Measurements from ENCODE around the gene CNTLN.

DNA sequence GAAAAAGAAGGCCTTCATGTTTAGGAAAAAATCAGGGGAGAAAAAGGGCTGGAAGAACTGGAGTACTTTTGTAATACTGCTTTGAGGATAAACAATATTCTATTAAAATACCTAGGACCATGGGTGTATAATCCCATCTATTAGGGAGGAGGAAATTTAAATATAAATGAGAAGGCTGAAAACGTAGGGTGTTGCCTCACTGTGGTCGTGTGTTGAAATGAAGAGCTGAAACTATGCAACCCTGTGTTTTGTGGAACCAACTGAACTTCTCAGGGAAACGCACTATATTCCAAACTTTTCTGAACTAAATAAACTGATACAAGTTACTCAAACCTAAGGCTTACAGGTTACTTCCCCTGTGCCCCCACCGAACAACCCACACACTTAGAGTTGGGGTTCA, 4.5 kb upstream of the CNTLN start:
- TF ChIP-seq, protein P1, sequence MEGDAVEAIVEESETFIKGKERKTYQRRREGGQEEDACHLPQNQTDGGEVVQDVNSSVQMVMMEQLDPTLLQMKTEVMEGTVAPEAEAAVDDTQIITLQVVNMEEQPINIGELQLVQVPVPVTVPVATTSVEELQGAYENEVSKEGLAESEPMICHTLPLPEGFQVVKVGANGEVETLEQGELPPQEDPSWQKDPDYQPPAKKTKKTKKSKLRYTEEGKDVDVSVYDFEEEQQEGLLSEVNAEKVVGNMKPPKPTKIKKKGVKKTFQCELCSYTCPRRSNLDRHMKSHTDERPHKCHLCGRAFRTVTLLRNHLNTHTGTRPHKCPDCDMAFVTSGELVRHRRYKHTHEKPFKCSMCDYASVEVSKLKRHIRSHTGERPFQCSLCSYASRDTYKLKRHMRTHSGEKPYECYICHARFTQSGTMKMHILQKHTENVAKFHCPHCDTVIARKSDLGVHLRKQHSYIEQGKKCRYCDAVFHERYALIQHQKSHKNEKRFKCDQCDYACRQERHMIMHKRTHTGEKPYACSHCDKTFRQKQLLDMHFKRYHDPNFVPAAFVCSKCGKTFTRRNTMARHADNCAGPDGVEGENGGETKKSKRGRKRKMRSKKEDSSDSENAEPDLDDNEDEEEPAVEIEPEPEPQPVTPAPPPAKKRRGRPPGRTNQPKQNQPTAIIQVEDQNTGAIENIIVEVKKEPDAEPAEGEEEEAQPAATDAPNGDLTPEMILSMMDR (IDR thresholded peaks at IDR 0.05), result no peak
- no peak for TF ChIP-seq POLR2A (IDR thresholded peaks at IDR 0.05)

All from transverse colon (tissue), 3 donors.